ENCODE measurements around the gene GNAT1.

The GNAT1 gene

DNA sequence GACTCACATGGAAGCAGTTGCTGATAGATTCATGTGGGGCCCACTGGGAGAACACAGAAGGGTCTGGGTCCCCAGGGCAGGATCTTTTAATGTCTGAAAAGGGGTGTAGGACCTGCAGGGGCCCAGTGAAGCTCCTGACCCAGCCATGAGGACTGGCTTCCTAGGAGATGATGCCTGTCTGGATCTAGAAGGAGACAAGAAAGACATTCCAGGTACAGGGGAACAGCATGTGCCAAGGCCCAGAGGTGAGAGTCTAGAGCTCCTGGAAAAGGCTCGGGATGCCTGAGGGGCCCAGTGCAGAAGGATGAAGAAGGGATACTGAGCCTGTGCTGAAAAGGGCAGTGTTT lies 41.0 kb upstream of the GNAT1 start:
- Histone ChIP-seq H3K27me3 (replicated peaks; ENCODE audit: control insufficient read depth, insufficient read depth, low read length) (peaks cover 8% of the 10 kb centered on the region), H3K36me3 (ENCODE audit: control insufficient read depth, insufficient read depth, low read length) (no peaks in the 10 kb centered on the region), H3K4me3 (replicated peaks; ENCODE audit: low read depth, low read length) (no peak overlapping the region)
- TF ChIP-seq, protein P1, sequence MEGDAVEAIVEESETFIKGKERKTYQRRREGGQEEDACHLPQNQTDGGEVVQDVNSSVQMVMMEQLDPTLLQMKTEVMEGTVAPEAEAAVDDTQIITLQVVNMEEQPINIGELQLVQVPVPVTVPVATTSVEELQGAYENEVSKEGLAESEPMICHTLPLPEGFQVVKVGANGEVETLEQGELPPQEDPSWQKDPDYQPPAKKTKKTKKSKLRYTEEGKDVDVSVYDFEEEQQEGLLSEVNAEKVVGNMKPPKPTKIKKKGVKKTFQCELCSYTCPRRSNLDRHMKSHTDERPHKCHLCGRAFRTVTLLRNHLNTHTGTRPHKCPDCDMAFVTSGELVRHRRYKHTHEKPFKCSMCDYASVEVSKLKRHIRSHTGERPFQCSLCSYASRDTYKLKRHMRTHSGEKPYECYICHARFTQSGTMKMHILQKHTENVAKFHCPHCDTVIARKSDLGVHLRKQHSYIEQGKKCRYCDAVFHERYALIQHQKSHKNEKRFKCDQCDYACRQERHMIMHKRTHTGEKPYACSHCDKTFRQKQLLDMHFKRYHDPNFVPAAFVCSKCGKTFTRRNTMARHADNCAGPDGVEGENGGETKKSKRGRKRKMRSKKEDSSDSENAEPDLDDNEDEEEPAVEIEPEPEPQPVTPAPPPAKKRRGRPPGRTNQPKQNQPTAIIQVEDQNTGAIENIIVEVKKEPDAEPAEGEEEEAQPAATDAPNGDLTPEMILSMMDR (IDR thresholded peaks at IDR 0.05; ENCODE audit: insufficient read depth, low read length, poor library complexity, severe bottlenecking) = no peak
- no peak for DNase-seq (ENCODE audit: extremely low read depth, insufficient read length)

DNA sequence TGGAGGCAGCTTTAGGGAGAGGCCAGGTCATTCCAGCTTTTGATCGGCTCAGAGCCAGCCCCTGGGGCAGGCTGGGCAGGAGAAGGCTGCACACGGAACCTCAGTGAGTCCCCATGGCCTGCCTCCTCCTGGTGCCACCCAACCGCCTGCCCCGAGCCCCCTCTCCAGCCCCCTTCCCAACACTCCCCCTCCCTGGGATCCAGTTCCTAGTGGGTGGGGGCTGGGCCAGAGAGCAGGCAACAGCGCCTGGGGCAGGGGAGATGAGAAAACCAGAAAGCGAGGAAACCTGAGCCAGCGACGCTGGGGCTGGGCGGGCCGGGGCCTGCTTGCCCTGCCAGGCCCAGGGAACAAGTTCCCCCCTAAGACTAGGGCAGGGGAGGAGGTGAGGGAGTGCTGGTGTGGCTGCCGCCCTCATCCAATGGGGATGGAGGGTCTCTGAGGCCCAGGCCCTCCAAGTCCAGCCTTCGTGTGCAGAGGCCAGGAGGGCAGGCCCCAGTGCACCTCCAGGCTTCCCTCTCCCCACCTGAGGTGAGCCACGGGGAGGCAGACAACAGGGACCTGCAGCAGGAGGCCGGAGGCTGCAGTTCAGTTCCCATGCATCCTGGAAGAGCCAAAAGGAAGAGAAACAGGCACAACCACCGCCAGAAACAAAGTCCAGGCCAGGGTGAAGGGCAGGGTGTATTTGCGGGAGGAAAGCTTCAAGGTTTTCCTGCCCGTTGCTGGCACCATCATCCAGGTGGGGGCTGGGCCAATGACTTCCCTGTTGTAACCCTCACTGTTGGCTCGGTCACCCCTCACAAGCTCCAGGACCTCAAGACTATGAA lies 40.3 kb upstream of the GNAT1 start:
- Histone ChIP-seq H3K36me3 (ENCODE audit: control insufficient read depth, insufficient read depth, low read length) (no peaks in the 10 kb centered on the region), H3K4me3 (replicated peaks; ENCODE audit: low read depth, low read length) (no peak overlapping the region), H3K27me3 (replicated peaks; ENCODE audit: control insufficient read depth, insufficient read depth, low read length) (peaks cover 8% of the 10 kb centered on the region)
- no peak for DNase-seq (ENCODE audit: extremely low read depth, insufficient read length)
- TF ChIP-seq, protein P1 (IDR thresholded peaks at IDR 0.05; ENCODE audit: insufficient read depth, low read length, poor library complexity, severe bottlenecking) = no peak

DNA sequence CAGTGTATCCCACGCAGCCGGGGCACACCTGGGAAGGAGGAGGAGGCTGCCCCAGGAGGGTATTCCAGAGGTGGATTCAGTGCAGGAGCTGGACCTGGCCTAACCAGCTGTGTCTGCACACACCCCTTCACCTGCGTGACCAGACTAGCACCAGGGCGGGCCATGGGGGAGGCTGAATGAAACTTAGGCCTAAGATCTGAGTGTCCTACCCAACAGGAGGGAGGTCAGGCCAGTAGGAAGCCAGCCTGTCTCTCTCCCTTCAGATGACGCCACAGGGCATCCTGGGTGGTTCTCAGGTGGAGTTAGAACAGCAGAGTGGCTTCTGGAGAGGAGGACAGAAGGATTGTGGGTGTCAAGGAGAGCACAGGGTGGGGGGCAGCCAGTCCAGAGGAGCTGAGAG lies 39.7 kb upstream of the GNAT1 start:
- H3K4me3 ChIP-seq (replicated peaks; ENCODE audit: low read depth, low read length) = no peak overlapping the region
- H3K27me3 ChIP-seq (replicated peaks; ENCODE audit: control insufficient read depth, insufficient read depth, low read length) = peaks cover 8% of the 10 kb centered on the region
- no peaks in the 10 kb centered on the region for H3K36me3 ChIP-seq (ENCODE audit: control insufficient read depth, insufficient read depth, low read length)
- TF ChIP-seq, protein P1 (IDR thresholded peaks at IDR 0.05; ENCODE audit: insufficient read depth, low read length, poor library complexity, severe bottlenecking) = no peak
- DNase-seq (ENCODE audit: extremely low read depth, insufficient read length) = no peak

DNA sequence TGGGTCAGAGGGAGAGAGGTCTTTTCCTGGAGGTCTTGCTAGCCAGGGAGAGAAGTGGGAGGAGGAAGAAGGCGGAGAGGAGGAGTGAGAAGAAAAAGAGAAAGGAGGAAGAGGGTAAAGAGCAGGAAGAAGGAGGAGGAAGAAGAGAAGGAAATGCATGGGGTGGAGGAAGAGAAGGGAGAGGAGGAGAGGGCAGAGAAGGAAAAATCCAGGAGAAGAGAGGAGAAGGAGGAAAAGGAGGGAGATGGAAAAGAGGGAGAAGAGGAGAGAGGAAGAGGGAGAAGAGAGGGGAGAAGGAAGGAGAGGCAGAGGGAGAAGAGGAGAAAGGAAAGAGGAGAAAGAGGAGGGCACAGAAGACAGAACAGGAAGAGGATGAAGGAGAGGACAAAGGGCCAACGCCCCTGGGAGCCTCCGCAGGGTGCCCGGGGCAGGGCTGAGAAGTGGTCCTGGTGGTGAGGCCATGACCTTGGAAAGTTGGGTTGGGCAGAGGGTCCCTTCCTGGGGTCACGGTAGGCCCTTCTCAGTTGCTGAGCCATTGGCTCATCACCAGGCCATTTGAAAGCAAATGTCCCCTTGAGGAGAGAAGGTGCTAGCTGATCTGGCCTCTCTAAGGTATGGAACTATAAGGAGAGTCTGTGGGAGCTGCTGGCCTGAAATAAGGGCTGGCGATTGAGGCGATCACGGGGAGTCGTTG lies 37.5 kb upstream of the GNAT1 start:
- TF ChIP-seq, protein P1 (IDR thresholded peaks at IDR 0.05; ENCODE audit: insufficient read depth, low read length, poor library complexity, severe bottlenecking) = no peak

DNA sequence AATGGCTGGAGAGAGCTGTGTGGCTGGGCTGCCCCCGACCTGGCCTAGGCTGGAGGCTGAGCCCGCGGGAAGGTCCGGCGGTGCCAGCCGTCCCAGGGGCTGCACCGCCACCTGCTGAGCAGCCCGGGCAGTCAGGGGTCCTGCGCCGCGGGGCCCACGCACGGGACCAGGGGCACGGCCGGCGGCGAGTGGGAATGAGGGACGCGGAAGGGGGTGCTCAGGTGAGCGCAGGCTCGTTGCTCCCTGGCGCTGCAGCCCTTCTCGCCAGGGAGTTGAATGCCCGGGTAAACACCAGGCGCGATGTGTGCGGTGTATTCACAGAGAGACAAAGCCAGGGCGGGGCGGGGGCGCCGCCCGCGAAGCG lies 37.0 kb upstream of the GNAT1 start:
- TF ChIP-seq, protein P1 (IDR thresholded peaks at IDR 0.05; ENCODE audit: insufficient read depth, low read length, poor library complexity, severe bottlenecking) = peak; percentile 25
- H3K4me3 ChIP-seq (replicated peaks; ENCODE audit: low read depth, low read length) = peak overlapping the region; percentile 54
- no peak for DNase-seq (ENCODE audit: extremely low read depth, insufficient read length)
- H3K36me3 ChIP-seq (ENCODE audit: control insufficient read depth, insufficient read depth, low read length) = no peaks in the 10 kb centered on the region
- H3K27me3 ChIP-seq (replicated peaks; ENCODE audit: control insufficient read depth, insufficient read depth, low read length) = peaks cover 6% of the 10 kb centered on the region

More for the DNA sequence above, 37.5 kb upstream of the GNAT1 start:
- H3K36me3 ChIP-seq (ENCODE audit: control insufficient read depth, insufficient read depth, low read length) = no peaks in the 10 kb centered on the region
- no peak for DNase-seq (ENCODE audit: extremely low read depth, insufficient read length)
- peaks cover 6% of the 10 kb centered on the region for H3K27me3 ChIP-seq (replicated peaks; ENCODE audit: control insufficient read depth, insufficient read depth, low read length)
- H3K4me3 ChIP-seq (replicated peaks; ENCODE audit: low read depth, low read length) = no peak overlapping the region; the same call in 1 of the 2 replicates

All from GM06990 (cell line).